NCI-H2171 (cell line): Measurements from ENCODE around the gene TMEM39A.

Experiments used
- DNase-seq: peaks from one replicate; lab custom pipeline; 2025; lab: John Stamatoyannopoulos, UW

TMEM39A gene

DNA sequence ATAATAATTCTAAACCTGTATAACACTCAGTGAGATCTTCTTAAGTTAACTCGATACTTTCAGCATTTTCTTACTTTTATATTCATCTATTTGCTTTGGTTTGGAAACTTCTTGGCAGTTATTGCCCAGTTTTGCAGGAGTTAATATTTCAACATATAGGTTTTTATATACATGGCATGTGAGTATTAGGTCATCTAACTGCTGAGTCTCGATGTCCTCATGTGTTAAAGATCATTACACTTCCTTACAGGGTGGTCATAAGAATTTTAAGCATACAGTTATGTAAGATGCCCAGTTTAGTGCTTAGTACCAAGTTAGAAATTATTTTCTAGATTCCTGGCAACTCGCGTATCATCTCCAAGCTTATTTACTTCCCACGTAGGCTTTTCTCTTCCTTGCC is 62.9 kb downstream of the TMEM39A start:
- no peak for DNase-seq

- no peak for DNase-seq
Observed at GRCh38 chr3:119396870-119397269, 66.5 kb downstream of the TMEM39A start.

DNA sequence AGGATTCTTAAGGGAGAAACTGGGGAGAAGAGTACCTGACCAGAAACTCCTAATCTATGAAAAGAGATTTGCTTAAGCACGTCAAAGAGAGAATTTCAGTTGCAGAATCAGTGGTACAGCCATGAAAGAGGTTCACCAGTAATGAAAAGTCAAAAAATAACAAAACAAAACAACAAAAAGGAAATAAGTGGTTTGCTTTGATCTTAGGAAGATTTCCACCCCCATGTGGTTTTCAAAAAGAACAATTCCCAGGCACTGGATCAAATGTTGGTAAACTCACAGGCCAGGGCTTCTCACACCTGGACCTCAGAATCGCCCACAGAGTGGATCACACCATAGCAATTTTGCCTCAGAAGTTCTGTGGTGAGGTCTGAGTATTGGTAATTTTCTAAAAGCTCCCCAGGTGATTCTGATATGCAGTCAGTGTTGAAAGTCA is 67.5 kb downstream of the TMEM39A start:
- DNase-seq, result no peak

GRCh38 chr3:119388577-119388976 is 74.8 kb downstream of the TMEM39A start:
- no peak for DNase-seq

DNA sequence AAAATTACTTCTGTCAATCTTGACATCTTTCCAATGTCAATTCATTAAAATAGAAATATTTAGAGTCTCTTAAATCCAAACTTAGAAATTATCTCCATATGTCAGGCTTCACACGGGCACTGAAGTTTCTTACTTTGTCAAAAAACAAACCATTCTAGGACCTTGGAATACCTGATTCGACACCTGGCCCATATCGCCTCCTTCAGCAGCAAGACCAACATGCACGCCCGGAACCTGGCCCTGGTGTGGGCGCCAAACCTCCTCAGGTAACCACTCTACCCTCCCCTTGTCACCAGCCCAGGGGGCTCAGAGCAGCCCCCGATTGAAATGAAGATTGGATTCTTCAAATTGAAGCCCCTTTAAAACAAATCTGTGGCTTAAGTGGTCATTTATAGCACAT is 81.3 kb downstream of the TMEM39A start:
- no peak for DNase-seq

DNA sequence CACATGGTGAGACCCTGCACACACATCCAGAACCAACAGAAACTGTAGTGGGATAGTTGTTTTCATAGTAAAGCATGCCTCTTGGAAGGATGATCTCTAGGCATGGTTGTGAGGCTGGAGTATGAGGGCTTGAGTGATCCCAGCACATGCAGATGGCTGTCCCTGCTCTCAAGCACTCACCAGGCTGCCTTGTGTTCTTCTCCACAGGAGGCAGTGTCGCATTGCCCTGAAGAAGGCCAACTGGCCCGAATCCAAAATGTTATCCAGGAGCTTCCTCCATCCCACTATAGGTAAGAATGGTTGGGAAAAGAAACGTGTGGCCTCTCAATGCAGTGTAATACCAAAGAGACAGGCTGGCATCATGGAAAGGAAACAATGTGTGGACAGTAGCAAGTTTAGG is 82.7 kb downstream of the TMEM39A start:
- DNase-seq, result peak; percentile 4
